Measurements from ENCODE around the gene EHD1.
"Not testable (repeated sequence)": the region's sequence is repeated elsewhere in the genome, so short reads cannot be mapped to it uniquely, and the experiment has no call there.

The EHD1 gene

GRCh38 chr11:64834031-64834722 is 44.2 kb downstream of the EHD1 start:
- Histone ChIP-seq H2AFZ (ENCODE audit: low read depth, low read length) (no peak overlapping the region), H3K9me3 (ENCODE audit: low read length) (no peaks in the 10 kb centered on the region)

GRCh38 chr11:64833509-64833908 is 44.9 kb downstream of the EHD1 start:
- Histone ChIP-seq H3K4me1 (ENCODE audit: insufficient read depth, low read length) (no peaks in the 10 kb centered on the region), H2AFZ (ENCODE audit: low read depth, low read length) (no peak overlapping the region), H3K9me3 (ENCODE audit: low read length) (no peaks in the 10 kb centered on the region), H3K4me3 (ENCODE audit: low read length) (no peak overlapping the region), H3K27me3 (ENCODE audit: insufficient read depth, low read length) (peaks cover 34% of the 10 kb centered on the region), H3K36me3 (ENCODE audit: insufficient read depth, low read length) (no peaks in the 10 kb centered on the region)

More at GRCh38 chr11:64834031-64834722, 44.2 kb downstream of the EHD1 start:
- H3K4me3 ChIP-seq (ENCODE audit: low read length), result no peak overlapping the region
- no peaks in the 10 kb centered on the region for H3K4me1 ChIP-seq (ENCODE audit: insufficient read depth, low read length)
- no peaks in the 10 kb centered on the region for H3K36me3 ChIP-seq (ENCODE audit: insufficient read depth, low read length)
- H3K27me3 ChIP-seq (ENCODE audit: insufficient read depth, low read length), result peaks cover 34% of the 10 kb centered on the region

DNA sequence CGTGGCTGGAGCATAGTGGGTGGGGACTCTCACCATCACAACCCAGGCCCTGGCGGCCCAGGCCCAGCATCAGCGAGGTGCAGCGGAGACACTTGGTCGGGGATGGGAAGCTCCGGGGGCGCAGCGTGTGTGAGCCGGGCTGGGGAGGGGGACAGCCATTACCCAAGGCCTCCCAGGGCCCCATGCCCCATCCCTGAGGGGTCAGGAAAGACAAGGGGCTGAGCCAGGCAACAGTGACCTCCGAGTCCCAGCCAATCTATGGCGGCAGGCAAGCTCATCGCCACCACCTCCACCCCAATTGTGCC is 45.3 kb downstream of the EHD1 start:
- H3K36me3 ChIP-seq (ENCODE audit: insufficient read depth, low read length), result no peaks in the 10 kb centered on the region
- no peaks in the 10 kb centered on the region for H3K4me1 ChIP-seq (ENCODE audit: insufficient read depth, low read length)
- H3K4me3 ChIP-seq (ENCODE audit: low read length), result no peak overlapping the region
- peaks cover 34% of the 10 kb centered on the region for H3K27me3 ChIP-seq (ENCODE audit: insufficient read depth, low read length)
- no peaks in the 10 kb centered on the region for H3K9me3 ChIP-seq (ENCODE audit: low read length)
- H2AFZ ChIP-seq (ENCODE audit: low read depth, low read length), result no peak overlapping the region

DNA sequence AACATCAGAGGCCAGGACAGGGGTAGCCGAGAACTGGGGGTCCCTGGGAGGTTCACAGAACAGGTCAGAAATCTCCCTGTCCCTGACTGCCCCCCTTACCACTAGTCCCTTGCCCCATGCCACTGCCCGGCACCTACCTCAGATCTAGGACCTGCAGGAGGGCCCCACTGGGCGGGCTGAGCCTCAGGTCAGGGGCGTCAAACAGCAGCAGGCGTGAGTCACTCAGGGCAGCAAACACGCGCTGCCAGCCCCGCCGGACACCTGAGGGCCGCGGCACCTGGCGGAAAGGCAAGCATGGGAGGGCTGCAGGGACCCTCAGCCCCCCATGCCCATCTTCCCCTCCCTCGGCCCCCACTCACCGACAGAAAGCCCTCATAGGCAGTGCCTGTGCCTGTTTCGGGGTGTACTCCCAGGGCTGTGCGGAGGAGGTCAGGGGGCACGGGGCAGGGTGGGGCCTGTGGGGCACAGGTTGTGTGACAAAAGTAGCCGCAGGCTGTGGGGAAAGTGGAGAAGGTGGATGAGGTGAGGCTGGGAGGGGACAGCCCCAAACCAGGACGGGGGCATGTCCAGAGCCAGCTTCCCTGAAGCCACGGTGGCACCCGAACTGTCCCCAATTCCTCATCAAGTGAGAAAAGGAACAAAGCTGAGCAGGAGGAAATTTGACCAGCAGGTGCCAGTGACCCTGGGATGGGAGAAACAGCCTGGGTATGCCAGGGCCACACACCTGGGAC is 45.8 kb downstream of the EHD1 start:
- Histone ChIP-seq H3K4me1 (ENCODE audit: insufficient read depth, low read length) (no peaks in the 10 kb centered on the region), H2AFZ (ENCODE audit: low read depth, low read length) (no peak overlapping the region), H3K36me3 (ENCODE audit: insufficient read depth, low read length) (no peaks in the 10 kb centered on the region), H3K27me3 (ENCODE audit: insufficient read depth, low read length) (peaks cover 34% of the 10 kb centered on the region), H3K4me3 (ENCODE audit: low read length) (no peak overlapping the region), H3K9me3 (ENCODE audit: low read length) (no peaks in the 10 kb centered on the region)

- no peak overlapping the region for H3K4me3 ChIP-seq (ENCODE audit: low read length)
- no peaks in the 10 kb centered on the region for H3K4me1 ChIP-seq (ENCODE audit: insufficient read depth, low read length)
- H3K27me3 ChIP-seq (ENCODE audit: insufficient read depth, low read length), result peaks cover 34% of the 10 kb centered on the region
- no peak overlapping the region for H2AFZ ChIP-seq (ENCODE audit: low read depth, low read length)
- peaks cover 4% of the 10 kb centered on the region for H3K9me3 ChIP-seq (ENCODE audit: low read length)
- H3K36me3 ChIP-seq (ENCODE audit: insufficient read depth, low read length), result no peaks in the 10 kb centered on the region
These were observed 47.0 kb downstream of the EHD1 start for GRCh38 chr11:64831411-64831891.

DNA sequence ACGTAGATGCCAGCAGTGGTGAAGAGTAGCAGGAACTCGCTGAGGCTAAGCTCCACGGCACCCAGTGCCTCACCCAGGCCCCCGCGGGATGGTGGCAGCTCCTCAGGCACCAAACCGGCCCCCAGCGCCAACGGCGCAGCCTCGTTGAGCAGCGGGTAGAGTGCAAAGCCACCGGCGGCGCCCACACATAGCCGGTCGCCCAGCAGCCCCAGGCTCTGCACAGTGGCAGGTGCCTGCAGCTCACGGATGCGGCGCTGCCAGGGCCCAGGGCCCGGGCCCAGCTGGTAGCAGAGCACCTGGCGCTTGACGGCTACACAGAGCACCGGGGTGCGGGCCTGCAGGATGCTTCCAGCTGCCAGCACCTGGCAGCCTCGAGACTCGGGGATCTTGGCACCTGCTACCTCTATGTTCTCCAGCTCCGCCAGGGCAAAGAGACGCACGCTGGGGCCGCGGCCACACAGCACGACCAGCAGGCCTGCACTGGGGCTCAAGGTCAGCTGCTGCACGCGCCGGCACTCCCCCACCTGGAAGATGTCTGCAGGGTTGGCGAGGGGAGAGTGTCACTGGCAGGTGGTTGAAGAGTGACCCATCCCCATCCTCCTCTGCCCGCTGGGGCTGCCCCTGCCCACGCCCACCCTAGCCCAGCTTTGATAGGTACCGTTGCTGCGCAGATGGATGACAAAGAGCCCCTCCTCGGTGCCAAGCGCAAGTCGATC is 48.7 kb downstream of the EHD1 start:
- no peaks in the 10 kb centered on the region for H3K4me1 ChIP-seq (ENCODE audit: insufficient read depth, low read length)
- H2AFZ ChIP-seq (ENCODE audit: low read depth, low read length), result no peak overlapping the region
- H3K36me3 ChIP-seq (ENCODE audit: insufficient read depth, low read length), result no peaks in the 10 kb centered on the region
- peaks cover 24% of the 10 kb centered on the region for H3K27me3 ChIP-seq (ENCODE audit: insufficient read depth, low read length)
- no peak overlapping the region for H3K4me3 ChIP-seq (ENCODE audit: low read length)
- H3K9me3 ChIP-seq (ENCODE audit: low read length), result peaks cover 4% of the 10 kb centered on the region

DNA sequence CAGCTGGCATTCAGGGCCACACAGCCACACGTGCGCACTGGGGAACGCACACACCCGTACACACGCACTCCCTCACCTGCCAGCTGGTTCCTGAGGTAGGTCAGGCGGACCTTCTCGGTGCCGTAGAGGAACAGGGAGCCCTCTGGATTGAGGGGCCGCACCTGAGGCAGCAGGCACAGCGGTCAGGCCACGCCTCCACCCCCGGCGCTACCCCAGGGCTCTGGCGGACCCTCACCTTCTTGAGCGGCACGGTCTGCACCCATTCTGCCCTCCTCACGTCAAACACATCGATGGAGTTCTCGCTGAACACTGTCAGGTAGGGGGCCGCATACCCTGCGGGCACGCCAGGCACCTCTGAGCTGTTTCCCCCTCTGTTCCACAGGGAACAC is 51.0 kb downstream of the EHD1 start:
- Histone ChIP-seq H2AFZ (ENCODE audit: low read depth, low read length) (no peak overlapping the region), H3K36me3 (ENCODE audit: insufficient read depth, low read length) (no peaks in the 10 kb centered on the region)

DNA sequence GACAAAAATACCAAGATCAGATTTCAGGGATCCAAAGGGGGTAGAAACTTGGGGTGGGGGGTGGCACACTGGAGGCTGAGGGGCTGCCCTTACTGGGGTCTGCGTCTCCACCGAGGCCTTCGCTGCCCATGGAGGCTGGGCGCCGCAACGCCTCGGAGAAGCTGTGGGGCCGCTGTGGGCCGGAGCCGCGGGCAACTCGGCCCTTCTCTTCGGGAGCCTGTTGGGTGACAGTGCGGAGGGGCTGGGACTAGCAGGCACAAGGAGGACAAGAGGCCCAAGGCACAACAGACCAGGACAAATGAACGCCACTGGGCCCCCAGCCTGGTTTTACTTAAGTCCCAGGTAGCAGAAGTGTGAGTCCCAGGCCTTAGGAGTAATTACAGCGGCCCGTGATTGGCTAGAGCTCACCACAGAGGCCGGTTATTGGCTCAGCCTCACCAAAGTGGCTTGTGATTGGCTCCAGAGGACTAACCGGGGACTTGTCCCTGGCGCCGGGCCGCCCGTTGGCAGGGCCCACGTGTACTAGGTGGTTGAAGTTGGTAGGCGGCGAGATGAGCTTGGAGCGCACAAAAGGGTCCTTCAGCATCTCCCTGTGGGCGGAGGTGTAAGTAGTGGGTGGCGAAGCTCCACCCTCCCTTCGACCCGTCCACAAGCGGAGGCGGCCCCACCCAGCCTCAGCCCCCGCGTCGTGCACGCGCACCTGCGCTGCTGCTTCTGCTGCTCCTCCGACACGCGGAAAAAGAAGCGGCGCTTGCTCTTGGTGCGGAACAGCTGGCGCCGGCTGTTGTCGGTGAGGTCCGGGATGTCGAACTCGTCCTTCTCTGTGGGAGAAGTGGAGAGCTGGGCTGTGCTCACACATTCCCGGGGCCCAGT is 51.6 kb downstream of the EHD1 start:
- Histone ChIP-seq H3K4me1 (ENCODE audit: insufficient read depth, low read length) (no peaks in the 10 kb centered on the region), H3K36me3 (ENCODE audit: insufficient read depth, low read length) (no peaks in the 10 kb centered on the region), H3K9me3 (ENCODE audit: low read length) (peaks cover 4% of the 10 kb centered on the region), H2AFZ (ENCODE audit: low read depth, low read length) (no peak overlapping the region), H3K4me3 (ENCODE audit: low read length) (no peak overlapping the region), H3K27me3 (ENCODE audit: insufficient read depth, low read length) (peaks cover under 1% of the 10 kb centered on the region)

More for the DNA sequence above, 51.0 kb downstream of the EHD1 start:
- Histone ChIP-seq H3K4me3 (ENCODE audit: low read length) (no peak overlapping the region), H3K27me3 (ENCODE audit: insufficient read depth, low read length) (peaks cover 7% of the 10 kb centered on the region), H3K4me1 (ENCODE audit: insufficient read depth, low read length) (no peaks in the 10 kb centered on the region), H3K9me3 (ENCODE audit: low read length) (peaks cover 4% of the 10 kb centered on the region)

- H3K27me3 ChIP-seq (ENCODE audit: insufficient read depth, low read length), result no peaks in the 10 kb centered on the region
- H2AFZ ChIP-seq (ENCODE audit: low read depth, low read length), result no peak overlapping the region
- no peak overlapping the region for H3K4me3 ChIP-seq (ENCODE audit: low read length)
- no peaks in the 10 kb centered on the region for H3K36me3 ChIP-seq (ENCODE audit: insufficient read depth, low read length)
- no peaks in the 10 kb centered on the region for H3K4me1 ChIP-seq (ENCODE audit: insufficient read depth, low read length)
- H3K9me3 ChIP-seq (ENCODE audit: low read length), result peaks cover 4% of the 10 kb centered on the region
These were observed 52.4 kb downstream of the EHD1 start for GRCh38 chr11:64826062-64826461.

GRCh38 chr11:64823568-64824119 is 54.8 kb downstream of the EHD1 start:
- Histone ChIP-seq H2AFZ (ENCODE audit: low read depth, low read length) (no peak overlapping the region), H3K36me3 (ENCODE audit: insufficient read depth, low read length) (no peaks in the 10 kb centered on the region), H3K4me3 (ENCODE audit: low read length) (no peak overlapping the region), H3K4me1 (ENCODE audit: insufficient read depth, low read length) (no peaks in the 10 kb centered on the region), H3K9me3 (ENCODE audit: low read length) (peaks cover 4% of the 10 kb centered on the region), H3K27me3 (ENCODE audit: insufficient read depth, low read length) (no peaks in the 10 kb centered on the region)

- Histone ChIP-seq H2AFZ (ENCODE audit: low read depth, low read length) (no peak overlapping the region), H3K4me1 (ENCODE audit: insufficient read depth, low read length) (no peaks in the 10 kb centered on the region), H3K27me3 (ENCODE audit: insufficient read depth, low read length) (no peaks in the 10 kb centered on the region), H3K4me3 (ENCODE audit: low read length) (no peak overlapping the region), H3K9me3 (ENCODE audit: low read length) (no peaks in the 10 kb centered on the region), H3K36me3 (ENCODE audit: insufficient read depth, low read length) (no peaks in the 10 kb centered on the region)
These were observed 60.9 kb downstream of the EHD1 start for GRCh38 chr11:64817476-64817875.

- not testable (repeated sequence) for H3K9me3 ChIP-seq (ENCODE audit: low read length); H3K36me3 ChIP-seq (ENCODE audit: insufficient read depth, low read length); H3K4me1 ChIP-seq (ENCODE audit: insufficient read depth, low read length); H3K4me3 ChIP-seq (ENCODE audit: low read length); H3K27me3 ChIP-seq (ENCODE audit: insufficient read depth, low read length); H2AFZ ChIP-seq (ENCODE audit: low read depth, low read length)
These were observed 63.0 kb downstream of the EHD1 start for GRCh38 chr11:64815433-64815832.

Measured in neuron (in vitro differentiated cells).